ENCODE data around the gene BCL11A. TPM values are rescaled to one million over a fixed set of nuclear protein-coding genes. Genes with fewer than 3 reads are reported as not detected.

The BCL11A gene
- total RNA-seq, 4 donors from 2014 or later, result 0.16 to 2.0 (median 0.41) TPM

GRCh38 chr2:60489289-60489688, 64.2 kb downstream of the BCL11A start:
- no peak for TF ChIP-seq CTCF (IDR thresholded peaks at IDR 0.05; ENCODE audit: low read depth)

DNA sequence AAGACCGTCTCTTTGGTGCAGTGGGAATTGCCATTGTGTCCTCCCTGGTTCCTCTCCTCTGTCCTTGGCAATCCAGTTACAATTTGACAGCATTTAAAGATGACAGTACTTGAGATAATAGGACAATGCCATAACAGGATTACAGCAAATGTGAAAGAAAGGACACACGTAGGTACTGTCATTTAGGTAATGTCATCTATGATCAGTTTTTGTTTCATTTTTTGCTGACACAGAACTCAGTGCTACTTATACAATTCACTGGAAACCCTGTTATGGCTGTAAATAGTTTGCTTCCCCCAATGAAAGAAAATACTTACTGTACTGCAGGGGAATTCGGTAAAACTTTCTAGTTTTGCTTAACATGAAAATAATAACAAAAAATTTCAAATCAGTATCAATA, 65.2 kb downstream of the BCL11A start:
- no peak for TF ChIP-seq CTCF (IDR thresholded peaks at IDR 0.05; ENCODE audit: low read depth)

DNA sequence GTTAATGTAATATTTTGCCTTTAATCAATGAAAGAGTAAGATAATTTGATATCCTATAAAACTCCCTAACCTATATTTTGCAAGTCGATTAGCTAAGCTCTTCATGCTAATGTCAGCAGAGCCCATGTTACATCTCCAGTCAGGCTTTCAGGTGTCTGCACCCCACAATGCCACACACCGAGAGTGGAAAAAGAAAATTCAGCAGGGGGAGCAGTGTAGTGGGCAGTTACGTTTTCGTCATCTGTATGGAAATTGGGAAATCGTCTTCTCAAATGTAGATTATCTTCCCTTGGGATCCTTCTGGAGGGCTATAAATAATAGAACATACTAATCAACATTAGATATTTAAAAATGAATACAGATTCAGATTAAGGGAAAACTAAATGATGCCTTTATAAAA, 66.3 kb downstream of the BCL11A start:
- no peak for TF ChIP-seq CTCF (IDR thresholded peaks at IDR 0.05; ENCODE audit: low read depth)

DNA sequence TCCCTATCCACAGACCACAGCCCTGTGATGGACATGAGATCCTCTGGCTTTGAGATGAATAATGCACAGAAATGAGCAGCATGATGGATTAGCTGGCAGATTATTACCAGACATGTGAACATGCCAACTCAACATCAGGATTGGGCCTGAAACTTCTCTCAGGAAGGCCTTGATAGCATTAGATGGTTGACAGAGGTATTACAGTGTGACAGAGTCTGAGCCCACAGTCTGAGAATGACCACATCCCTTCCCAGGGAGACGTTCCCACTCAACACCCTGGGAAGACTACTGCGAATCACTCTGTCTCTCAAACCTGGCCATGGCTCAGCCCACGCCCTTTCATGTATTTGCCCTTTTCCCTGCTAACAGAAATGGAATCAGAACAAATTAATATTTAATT, 66.9 kb downstream of the BCL11A start:
- no peak for TF ChIP-seq CTCF (IDR thresholded peaks at IDR 0.05; ENCODE audit: low read depth)

DNA sequence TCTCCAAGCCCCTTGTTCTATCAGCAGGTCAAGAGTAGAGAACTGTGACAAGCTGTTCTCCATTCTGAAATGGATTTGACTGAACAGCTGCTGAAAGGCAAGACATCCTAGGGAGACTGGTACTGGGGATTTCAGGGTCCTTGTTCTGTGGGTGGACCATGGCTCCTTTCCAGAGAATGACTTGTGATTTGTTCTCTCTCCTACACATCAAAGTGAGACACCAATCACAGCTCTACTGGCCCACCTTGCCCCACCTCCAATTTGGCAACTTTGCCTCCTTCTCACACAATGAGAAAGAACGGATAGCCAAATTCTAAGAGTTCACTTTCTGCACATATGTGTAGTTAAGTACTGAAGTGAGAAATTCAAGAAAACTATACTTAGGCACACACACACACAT, 67.4 kb downstream of the BCL11A start:
- no peak for TF ChIP-seq CTCF (IDR thresholded peaks at IDR 0.05; ENCODE audit: low read depth)

DNA sequence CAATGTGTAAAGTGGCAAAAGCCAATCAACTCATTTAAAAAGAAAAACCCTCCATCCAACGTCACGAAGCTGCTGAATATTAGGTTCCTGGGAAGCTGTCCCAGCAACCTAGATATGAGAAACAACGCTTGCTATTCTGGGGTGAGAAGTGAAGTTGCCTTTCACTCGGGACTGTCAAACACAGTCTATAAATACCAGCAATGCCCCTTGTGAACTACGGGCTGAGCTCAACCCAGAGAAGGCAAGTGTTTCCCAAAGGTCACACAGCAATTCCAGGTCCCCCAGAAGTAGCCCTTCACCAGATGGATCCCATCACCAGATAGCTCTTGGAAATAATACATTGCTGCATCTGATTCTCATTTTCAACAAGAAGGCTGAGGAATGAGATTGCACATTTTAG, 67.9 kb downstream of the BCL11A start:
- no peak for TF ChIP-seq CTCF (IDR thresholded peaks at IDR 0.05; ENCODE audit: low read depth)

DNA sequence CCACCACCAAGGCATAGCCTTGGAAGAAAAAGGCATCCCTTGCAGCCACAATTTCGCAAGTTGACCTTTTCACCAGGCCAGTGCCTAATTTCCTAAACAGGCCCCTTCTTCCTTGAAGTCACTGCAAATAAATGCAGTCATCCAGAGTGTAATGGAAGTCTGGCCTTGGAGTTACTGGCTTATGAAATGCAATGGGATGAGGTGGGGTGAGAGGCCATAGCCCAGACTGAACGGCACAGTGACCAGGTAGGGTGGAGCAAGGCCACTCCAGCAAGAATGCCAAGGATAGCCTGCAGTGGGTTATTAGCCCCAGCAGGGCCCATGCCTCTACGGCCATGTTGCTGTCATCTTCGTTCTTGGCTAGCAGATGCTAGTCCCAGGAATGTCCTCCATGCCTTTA, 68.4 kb downstream of the BCL11A start:
- no peak for TF ChIP-seq CTCF (IDR thresholded peaks at IDR 0.05; ENCODE audit: low read depth)
